NCI-H1436 treated with DMSO at 0.1 percent for 48 hours (cell line): ENCODE results near the gene ABCA5.
A peak's percentile ranks its signal among the peaks of the same experiment; 100 is the strongest.

Experiments used
- DNase-seq: peaks from one replicate; lab custom pipeline; 2025; lab: John Stamatoyannopoulos, UW

ABCA5 gene

DNA sequence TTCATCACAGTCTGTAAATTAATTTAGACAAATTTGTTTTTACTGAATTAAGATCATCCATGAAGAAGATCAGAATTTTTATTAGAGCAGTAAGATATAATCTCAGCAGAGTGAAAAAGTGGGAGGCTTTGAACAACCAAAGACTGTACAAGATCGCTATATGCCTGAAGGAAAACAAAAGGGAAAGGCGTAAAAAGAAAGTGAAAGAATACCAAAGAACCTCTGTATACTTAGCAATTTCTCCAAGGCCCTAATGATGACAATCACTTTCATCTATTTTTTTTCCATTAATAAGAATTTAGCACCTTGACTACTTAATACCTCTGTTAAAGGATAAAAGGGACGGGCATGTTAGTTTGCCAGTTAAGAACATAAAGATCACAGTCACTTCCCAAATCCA is 59.7 kb downstream of the ABCA5 start:
- DNase-seq: no peak

DNA sequence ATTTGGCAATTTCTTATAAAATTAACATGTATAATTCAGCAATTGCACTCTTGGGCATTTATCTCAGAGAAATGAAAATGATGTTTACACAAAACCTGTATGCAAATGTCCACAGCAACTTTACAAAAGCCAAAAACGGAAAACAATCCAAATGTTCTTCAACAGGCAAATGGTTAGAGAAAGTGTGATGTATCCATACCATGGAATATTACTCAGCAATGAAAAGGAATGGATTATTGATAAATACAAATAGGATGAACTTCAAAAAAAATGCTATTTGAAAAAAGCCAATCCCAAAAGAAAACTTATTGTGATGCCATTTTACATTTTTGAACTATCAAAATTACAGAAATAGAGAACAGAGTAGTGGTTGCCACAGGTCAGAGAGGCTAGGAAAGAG is 61.1 kb downstream of the ABCA5 start:
- no peak for DNase-seq

DNA sequence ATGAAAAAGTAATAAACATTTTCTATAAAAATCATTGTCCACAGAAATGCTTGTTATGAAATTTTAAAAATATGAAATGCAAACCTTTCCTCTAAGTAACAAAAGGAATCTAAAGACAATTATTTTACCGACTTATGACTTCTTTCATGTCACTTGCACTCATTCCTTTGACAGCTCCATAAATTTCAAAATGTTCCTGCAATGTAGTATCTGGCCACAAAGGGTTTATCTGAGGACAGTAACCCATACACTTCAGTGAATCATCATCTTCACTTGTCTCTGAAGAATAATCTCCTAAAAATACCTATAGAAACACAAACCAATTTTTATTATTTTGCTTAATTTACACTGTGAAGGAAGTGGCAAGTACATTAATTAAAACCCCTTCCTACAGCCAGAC is 72.7 kb downstream of the ABCA5 start:
- no peak for DNase-seq

DNA sequence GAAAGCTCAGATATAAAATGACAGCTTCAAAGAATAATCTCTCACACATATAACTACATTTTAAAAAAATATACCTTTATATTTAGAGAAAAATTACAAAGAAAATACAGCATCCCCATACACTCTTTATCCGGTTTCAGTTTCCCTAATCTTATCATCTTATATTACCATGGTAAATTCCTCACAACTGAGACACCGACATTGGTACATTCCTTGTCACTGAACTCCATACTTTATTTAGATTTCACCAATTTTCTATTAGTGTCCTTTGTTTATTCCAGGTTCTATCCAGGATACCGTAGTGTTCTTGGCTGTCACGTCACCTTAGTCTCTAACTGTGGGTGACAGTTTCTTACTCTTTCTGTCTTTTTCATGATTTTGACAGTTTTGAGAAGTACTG is 76.3 kb downstream of the ABCA5 start:
- no peak for DNase-seq

DNA sequence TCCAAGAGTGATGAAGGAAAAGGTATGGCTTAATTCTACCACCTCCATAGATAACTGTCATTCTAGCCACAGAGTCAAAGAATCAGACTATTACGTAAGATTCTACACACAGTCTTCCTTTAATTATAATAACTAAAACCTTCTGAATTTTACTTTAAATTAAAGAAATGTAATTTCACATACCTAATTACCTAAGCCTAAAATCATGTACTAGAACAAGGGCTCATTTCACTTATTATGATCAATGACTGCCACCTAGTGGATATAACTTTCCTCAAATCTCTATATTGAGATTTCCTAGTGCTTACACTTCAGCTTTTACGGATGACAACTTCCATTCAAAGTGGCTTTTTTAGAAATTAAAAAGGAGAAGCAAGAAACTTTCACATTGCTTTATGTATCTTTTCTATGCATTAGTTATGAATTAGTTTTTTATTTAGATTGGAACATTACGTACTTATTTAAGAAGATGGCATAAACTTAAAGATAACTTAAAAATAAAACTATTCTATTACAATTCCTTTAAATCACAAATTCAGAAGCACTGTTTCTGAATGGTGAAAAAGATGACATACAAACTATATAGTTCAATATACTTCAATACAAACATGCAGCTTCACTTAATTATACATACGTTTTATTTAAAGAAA is 80.1 kb downstream of the ABCA5 start:
- peak; percentile 37 for DNase-seq

DNA sequence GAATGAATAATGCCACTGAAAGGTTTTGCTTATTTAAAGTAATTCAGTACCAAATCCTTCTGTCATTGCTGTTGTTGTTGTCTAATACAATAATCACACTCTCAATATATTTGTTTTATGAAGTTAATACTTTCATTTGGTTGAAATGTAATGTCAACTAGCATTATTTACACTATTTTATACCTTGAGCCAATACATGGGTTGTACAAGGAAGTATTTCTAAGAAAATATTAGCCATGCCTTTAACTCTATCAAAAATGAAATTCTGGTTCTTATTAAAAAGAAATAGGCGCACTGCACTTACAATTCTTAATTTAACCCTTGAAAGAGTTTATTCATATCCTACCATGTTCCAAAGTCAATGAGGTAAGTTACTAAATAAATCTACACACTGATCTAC is 80.7 kb downstream of the ABCA5 start:
- DNase-seq: no peak

- DNase-seq: no peak
Observed at GRCh38 chr17:69245617-69246016, 81.3 kb downstream of the ABCA5 start.

DNA sequence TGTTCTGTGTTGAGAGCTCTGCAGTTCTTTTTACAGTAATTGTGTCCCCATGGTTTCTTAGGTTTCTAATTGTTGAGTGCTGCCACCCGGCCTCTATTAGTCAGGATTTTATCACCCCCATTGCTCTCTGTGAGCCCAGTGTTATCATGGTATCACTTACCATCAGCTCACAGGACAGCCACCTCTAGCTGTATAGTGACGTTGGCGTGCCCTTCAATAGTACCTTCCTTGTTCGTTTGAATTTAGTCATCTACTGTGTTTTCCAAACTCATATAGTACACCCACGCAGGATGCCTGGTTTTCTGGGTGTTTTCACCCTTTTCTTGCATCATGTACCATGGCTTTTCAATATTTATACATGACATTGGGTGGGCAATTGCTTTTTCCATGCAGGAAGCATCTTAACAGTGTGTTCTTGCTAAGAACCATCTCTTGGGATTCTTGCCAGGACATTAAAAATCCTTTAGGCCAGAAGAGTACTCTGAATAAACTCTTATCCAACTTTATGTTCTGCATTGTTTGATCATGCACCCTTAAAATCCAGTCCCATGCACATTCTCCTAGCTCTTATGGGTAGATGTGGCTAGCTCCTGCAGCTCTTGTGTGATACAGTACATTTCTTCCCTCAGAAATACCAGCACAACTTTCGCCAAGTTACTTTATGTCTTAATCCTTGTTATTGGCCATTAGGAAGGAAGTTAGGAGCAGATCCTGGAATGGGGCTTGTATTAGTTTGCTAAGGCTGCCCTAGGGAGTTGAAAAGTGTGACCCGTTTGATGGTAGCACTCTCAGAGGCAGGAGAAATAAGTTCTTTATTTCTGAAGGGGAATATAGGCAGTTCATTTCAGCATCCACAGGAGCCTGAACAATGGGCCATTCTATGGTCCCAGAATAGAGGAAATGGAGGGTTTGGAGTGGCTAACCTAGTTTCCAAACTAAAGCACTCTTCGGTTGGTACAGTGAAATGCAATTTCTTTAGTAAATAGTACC is 87.0 kb downstream of the ABCA5 start:
- no peak for DNase-seq

GRCh38 chr17:69236946-69237345 is 90.0 kb downstream of the ABCA5 start:
- no peak for DNase-seq

DNA sequence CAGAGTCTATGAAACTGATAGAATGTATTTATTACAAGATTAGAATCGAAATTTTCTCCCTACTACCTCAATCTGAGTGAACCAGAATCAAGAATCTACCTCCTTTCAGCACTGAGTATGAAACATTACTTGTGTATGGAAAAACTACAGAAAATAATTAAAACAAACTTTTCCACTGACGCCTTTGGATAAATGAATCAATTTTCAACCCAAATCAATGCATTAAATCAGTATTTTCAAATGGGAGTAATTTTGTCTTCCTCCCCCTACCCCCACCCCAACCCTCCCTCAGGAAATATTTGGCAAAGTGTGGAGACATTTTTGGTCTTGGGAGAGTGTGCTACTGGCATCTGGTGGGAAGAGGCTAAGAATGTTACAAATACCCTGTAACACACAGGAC is 90.5 kb downstream of the ABCA5 start:
- no peak for DNase-seq

DNA sequence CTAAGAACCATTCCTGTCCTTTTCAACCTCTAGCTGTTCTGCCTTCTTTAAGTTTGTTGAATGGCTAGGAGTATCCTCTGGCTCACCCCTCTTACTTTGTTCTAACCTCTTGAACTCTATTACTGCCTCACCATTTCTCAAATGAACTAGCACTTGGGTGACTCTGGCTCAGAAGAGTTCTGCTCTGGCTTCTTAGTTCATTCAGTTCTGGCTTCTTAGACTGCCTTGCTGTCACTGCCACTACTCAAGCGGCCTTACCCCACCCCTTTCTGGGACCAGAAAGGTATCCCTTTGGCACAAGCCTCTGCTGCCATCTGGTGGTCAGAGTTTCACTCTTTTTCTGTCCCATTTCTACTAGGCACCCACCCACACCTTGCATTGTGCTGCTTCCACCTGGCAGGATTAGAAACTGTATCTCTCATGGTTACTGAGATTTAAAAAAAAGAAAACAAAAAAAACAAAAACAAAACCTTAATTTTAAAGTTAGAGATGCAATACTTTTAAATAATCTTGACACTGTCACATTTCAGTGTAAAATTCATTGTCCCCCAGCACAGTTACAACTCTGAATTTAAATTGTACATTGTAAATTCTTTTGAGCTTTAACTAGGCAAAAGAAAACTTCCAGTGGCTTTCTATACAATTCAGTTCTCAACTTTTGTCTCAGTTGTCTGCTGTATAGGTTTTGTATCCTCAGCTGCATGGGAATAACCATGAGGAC is 91.4 kb downstream of the ABCA5 start:
- peak; percentile 23 for DNase-seq

- no peak for DNase-seq
Observed at GRCh38 chr17:69232650-69233049, 94.3 kb downstream of the ABCA5 start.

GRCh38 chr17:69231521-69231920 is 95.4 kb downstream of the ABCA5 start:
- DNase-seq: no peak

DNA sequence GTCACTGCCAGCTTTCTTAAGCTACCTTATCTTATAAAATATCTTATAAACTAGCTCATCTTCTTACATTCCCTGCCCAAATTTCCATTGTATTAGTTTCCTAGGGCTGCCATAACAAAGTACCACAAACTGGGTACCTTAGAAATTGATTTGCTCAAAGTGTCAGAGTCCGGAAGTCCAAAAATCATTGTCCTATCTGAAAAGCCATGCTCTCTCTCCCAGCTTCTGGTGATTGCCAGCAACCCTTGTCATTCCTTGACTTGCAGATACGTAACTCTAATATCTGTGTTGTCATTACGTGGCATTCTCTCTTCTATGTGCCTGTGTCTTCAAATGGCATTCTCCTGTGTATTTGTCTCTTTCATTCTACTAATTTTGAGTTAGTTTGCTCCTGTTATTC is 96.0 kb downstream of the ABCA5 start:
- DNase-seq: no peak

GRCh38 chr17:69228576-69228975 is 98.4 kb downstream of the ABCA5 start, which contains the start of gene ABCA10:
TSS of gene ABCA10 (minus strand) at chr17:69228824. CDS start at chr17:69225358, 3,466 bp downstream.
- DNase-seq: no peak

DNA sequence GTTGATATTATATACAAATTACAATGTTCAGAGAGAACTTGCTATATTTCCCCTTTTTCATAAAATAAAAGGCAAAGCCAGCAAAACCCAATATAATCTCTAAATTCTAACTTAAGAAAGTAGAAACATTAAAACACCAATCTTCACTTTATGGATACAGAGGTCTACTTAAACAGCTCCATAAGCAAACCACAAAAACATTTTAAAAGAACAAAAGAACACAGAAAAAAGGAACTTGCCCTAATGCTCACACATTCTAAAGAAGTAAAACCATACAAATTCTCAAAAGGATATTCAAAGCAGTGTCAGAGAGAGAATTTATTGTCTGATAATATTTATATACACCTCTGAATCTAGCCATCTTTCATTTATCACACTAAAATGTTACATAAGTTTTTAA is 98.9 kb downstream of the ABCA5 start:
- DNase-seq: no peak

DNA sequence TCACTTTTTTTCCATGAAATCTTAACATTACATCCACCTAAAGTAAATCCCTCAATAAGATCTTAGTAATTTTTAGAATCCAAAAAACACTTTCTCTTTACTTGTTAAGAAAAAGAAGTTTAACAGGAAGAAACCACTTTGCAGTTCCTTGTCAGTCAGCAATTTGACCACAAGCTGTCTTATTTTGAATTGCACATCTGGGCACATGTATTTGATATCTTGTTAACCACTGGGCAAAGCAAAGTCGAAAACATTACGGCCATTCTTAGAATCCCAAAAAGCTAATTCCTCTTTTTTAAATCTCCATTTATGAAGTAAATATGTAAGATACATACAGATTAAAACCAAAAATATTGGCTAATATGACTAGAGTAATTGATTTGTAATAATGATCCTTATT is 99.4 kb downstream of the ABCA5 start:
- DNase-seq: no peak

- no peak for DNase-seq
Observed at GRCh38 chr17:69223809-69224208, 103.1 kb downstream of the ABCA5 start.

GRCh38 chr17:69222707-69223258 is 104.2 kb downstream of the ABCA5 start:
- DNase-seq: no peak

GRCh38 chr17:69220098-69220497 is 106.8 kb downstream of the ABCA5 start:
- DNase-seq: no peak

- DNase-seq: no peak
Observed at GRCh38 chr17:69218986-69219385, 107.9 kb downstream of the ABCA5 start.
